ENCODE measurements around the gene CYP3A7.

DNA sequence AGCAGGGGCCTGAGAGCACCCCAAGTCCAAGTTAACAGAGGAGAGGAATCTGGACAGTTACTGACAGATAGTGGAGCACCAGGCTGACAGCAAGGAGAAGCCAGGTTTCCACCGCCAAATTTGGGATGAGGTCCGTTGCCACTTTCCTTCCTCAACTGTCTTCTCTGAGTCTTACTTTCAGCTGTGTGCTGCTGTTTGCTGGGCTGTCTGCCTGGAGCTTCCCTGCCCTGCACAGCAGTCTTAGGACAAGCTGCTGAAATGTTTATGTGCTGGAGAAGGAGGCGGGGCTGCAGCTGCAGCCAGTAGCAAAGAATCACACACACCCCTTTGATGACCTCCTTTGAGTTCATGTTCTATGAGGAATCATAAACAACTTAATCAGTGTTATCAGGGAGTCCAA, 17.4 kb upstream of the CYP3A7 start:
- no peak for TF ChIP-seq POLR2A (IDR thresholded peaks at IDR 0.05; ENCODE audit: low read depth, low read length)
- TF ChIP-seq CTCF (IDR thresholded peaks at IDR 0.05; ENCODE audit: extremely low read depth in 1 of 2, insufficient read depth in 1 of 2, low read depth in 1 of 2, low read length in 2 of 2) = no peak
- TF ChIP-seq EZH2 (IDR thresholded peaks at IDR 0.05; ENCODE audit: borderline replicate concordance, low read depth, low read length, severe bottlenecking) = no peak
- TF ChIP-seq MYC (IDR thresholded peaks at IDR 0.05; ENCODE audit: low read depth, low read length) = no peak
- TF ChIP-seq POLR2AphosphoS5 (IDR thresholded peaks at IDR 0.05; ENCODE audit: insufficient read depth, low read depth, low read length) = no peak
- no peak for TF ChIP-seq GATA2 (IDR thresholded peaks at IDR 0.05; ENCODE audit: insufficient read depth, insufficient read length, low read depth, low read length)
- TF ChIP-seq FOS (IDR thresholded peaks at IDR 0.05; ENCODE audit: borderline replicate concordance, insufficient read depth, low read length) = no peak
- no peak for TF ChIP-seq JUN (IDR thresholded peaks at IDR 0.05; ENCODE audit: borderline replicate concordance, insufficient read depth, insufficient read length, low read depth)

All from endothelial cell of umbilical vein (primary cell).